Measurements from ENCODE around the gene GTF3C5.
"Not testable (repeated sequence)": the region's sequence is repeated elsewhere in the genome, so short reads cannot be mapped to it uniquely, and the experiment has no call there.

Gene GTF3C5

DNA sequence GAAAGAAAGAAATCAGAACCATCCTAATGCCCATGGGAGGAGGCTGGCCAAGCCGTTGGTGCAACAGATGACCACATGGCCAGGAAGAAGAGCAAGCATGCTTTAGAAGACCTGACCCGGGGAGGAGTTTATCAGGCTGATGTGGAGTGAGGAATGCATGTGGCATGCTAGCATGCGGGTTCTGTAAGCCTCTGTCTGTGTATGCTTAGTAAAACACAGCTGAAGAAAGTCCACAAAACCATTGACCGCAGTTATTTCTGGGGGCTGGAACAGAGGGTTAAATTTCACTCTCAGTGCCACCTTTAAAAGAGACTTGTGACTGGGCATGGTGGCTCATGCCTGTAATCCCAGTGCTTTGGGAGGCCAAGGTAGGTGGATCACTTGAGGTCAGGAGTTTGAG, 33.2 kb upstream of the GTF3C5 start:
- FAIRE-seq: no peak

DNA sequence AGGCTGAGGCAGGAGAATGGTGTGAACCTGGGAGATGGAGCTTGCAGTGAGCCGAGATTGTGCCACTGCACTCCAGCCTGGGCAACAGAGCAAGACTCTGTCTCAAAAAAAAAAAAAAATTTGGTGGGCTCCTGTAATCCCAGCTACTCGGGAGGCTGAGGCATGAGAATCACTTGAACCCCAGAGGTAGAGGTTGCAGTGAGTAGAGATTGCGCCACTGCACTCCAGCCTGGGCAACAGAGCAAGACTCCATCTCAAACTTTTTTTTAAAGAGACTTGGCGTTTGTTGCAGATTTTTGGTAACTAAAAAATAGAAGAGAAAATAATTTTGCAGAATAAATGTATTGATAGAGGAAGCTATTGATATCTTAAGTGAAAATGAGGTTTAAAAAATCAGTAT, 32.6 kb upstream of the GTF3C5 start:
- FAIRE-seq: not testable (repeated sequence)

GRCh38 chr9:132998831-132999635, 31.8 kb upstream of the GTF3C5 start:
- no peak for FAIRE-seq

GRCh38 chr9:133002147-133003070, 28.4 kb upstream of the GTF3C5 start:
- FAIRE-seq: no peak

DNA sequence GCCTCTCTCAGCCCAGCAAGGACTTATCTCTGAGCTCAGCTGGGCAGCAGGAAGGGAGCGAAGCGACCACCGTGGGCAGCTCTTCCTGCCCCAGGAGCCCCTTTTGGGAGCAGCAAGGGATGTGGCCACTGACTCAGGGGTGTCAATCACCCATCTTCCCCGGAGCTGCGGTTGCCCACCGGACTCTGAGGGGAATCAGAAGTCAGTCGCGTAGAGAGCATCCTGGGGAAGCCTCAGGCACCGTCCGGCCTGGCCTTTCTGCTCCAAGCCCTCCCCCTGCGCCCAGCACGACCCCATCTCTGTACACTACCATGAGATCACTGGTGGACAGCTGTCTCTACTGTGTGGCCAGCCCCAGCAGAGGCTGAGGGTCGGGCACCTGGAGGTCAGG, 27.7 kb upstream of the GTF3C5 start:
- no peak for FAIRE-seq

GRCh38 chr9:133003671-133004090, 27.1 kb upstream of the GTF3C5 start:
- no peak for FAIRE-seq

- FAIRE-seq: no peak
These were observed 26.5 kb upstream of the GTF3C5 start for GRCh38 chr9:133004091-133004998.

DNA sequence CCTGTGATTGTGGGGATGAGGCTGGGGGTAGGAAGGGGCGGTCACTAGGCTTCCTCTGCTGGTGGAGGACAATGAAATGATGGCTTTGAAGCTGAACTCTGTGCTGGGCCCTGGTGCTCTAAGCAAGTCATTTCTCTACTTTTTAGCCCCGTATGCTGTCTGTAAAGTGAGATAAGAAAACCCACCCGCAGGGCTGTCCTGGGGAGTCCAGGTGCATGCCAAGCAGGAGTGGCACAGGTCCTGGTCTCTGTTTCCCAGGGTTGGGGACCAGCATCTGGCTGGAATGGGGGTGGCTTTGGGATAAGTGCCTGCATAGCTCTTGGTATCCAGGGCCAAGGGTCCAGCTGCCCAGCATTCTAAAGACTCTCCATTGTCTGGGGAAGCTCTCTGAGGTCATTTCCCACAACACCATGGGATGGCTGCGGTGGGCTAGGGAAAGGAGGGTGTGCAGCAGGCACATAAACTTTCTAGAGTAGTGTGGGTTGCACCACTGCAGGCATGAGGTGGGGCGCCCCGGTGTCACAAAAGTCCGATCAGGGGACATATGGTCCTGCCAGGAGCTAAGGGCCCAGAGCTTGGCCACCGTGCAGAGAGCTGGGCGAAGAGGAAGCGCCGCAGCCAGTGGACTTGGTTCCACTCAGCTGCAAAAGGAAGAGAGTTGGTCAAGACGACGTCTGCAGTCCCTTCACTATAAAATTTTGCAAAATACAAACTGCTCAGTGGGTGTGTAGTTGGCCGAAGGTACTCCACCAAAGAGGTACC, 25.6 kb upstream of the GTF3C5 start:
- FAIRE-seq: no peak

DNA sequence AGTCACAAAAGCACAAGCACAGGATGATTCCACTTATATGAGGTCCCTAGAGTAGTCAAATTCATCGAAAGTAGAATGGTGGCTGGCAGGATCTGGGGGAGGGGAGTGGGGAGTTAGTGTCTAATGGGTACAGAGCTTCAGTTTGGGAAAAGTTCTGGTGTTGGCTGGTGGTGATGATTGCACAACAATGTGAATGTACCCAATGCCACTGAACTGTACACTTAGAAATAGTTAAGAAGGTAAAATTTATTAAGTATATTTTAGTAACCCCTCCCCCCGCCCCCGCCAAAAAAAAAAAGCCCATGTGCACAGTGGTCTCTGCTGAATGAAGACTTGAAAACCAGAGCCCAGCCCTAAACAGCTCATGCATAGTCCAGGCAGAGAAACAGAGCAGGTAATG, 24.8 kb upstream of the GTF3C5 start:
- FAIRE-seq: no peak

GRCh38 chr9:133006731-133007352, 24.0 kb upstream of the GTF3C5 start:
- no peak for FAIRE-seq

DNA sequence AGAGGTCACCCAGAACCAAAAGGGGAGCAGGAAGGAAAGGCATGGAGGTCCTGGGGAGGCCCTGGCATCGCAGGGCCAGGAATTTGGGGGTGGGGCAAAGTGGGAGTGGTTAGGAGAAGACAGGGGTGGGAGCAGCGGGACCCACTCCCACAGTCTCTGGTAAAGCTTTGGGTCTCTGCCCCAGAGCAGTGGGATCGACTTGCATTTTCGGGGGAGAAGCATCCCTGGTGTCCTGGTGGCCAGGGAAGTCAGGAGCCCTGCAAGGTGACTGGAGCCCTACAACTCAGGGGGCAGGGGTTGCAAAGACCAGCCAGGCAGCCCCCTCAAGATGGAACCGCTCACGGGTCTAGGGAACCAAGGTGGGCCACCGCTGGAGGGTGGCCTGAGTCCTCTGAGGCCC, 22.4 kb upstream of the GTF3C5 start:
- no peak for FAIRE-seq

DNA sequence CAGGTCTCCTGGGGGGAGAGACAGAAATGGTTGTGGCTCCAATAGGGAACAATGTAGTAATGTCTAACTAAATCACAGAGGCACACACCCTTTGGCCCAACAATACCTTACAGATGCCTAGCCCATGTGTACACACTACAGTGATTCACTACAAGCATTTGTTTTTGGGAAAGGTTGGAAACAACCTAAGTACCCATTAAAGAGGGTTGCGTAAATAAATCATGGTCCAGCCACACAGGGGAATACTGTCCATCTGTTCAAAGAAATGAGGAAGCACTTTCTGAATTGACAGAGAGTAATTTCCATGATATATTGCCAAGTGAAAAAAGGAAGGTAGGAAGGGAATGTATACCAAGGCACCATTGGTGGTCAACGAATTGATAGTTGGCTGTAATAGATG, 22.0 kb upstream of the GTF3C5 start:
- no peak for FAIRE-seq

DNA sequence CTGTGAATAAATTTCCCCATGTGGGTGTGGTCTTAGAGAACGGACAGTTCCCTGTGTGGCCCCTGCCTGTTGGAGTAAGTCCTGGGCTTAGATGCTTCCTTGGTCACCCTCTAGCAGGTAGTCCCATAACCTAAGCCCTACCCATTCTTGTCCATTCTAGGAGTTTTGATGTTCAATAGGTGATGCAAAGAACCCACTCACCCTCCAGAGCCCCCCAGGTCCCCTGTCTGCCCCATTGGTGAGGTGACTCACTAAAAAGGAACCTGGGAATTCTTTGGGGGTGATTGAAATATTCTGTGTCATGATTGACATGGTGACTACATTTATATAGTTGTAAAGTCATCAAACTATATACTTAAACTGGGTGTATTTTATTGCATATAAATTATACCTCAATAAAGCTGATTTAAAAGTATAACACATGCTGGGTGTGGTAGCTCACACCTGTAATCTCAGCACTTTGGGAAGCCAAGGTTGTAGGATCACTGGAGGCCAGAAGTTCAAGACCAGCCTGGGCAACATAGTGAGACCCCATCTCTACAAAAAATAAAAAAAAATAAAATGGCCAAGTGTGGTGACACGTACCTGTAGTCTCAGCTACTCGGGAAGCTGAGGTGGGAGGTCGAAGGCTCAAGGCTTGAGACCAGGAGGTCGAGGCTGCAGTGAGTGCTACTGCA, 20.8 kb upstream of the GTF3C5 start:
- FAIRE-seq: no peak

- FAIRE-seq: no peak
These were observed 16.1 kb upstream of the GTF3C5 start for GRCh38 chr9:133014696-133015095.

DNA sequence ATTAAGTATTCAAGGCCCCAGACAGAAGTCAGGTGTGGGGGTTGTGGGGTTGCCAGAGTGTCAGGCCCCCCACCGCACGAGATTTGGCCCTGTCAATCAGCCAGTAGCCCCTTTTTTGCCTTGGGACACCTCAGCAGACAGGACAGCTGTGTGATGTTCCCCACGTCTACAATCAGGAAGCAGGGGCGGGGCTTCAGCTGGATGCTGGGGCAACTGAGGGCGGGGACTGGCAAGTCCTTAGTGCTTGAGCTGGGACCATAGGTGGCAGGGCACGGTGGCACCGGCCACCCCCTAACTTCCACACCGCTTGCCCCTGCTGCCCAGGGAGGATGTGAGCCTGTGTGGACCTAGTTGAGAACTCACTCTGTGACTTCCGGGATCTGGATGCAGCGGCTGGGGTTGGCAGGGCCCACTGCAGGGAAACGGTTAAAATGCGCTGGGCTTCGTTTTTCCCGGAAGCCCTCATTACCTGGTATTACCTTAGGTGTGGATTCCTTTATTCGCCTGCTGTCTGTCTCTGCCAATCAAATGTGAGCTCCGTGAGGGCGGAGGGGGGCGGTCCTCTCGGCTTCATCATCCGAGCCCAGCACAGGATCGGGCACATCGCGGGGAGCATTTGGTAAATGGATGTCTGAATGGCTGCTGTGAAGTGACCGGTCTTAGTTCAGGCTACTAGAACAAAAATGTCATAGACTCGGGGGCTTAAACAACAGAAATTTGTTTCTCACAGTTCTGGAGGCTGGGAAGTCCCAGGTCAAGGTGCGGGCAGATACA, 7.5 kb upstream of the GTF3C5 start:
- no peak for FAIRE-seq

DNA sequence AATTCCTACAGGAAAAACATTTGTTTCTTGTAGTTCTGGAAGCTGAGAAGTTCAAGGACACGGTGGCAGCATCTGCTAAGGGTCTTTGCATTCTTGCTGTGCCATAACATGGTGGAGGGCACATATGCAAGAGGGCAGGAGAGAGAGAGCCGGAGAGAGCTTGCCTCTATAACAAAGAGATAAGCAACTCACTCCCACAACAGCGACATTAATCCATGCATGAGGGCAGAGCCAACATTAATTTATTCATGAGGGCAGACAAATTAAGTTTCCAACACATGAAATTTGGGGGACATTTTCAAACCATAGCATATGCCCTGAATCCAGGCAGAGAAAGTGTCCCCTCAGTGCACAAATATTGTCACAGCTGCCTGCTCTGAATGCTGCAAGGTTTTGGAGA, 4.4 kb upstream of the GTF3C5 start:
- no peak for FAIRE-seq

DNA sequence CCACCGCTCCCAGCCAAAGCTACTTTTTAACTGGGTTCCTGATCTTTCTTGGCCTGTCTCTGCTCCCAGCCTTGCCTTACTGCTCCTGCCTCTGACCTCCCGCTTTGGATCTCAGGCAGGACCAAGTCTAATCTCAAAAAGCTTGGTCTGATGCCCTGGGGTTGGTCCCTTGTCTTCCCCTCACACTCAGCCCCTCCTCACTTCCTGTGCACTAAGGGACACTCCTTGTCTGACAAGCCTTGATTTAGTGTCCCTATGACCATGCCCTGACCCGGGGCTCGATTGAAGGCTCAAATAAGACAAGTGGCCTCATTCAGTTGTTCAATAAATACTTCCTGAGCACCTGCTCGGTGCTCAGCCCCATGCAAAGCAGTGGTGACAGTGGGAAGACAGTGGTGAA, 3.7 kb upstream of the GTF3C5 start:
- no peak for FAIRE-seq

- FAIRE-seq: no peak
These were observed 2.6 kb upstream of the GTF3C5 start for GRCh38 chr9:133028221-133028620.

DNA sequence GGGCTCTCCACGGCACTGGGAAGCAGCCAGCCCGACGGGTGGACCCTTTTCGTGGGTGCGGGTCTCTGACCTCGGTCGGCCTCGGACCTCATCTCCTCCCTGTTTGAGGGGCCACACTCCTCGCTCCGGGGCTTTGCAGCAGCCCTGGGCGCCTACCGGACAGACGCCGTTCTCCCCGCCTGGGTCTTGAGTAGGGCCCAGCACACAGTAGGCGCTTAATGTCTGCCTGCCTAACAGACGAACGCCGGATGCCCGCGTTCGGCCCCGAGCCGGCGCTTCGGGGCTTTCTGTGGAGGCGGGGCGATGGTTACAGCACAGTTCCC, 842 bp upstream of the GTF3C5 start:
- FAIRE-seq: no peak

GRCh38 chr9:133031130-133031422, 279 bp downstream of the GTF3C5 start:
- no peak for FAIRE-seq

DNA sequence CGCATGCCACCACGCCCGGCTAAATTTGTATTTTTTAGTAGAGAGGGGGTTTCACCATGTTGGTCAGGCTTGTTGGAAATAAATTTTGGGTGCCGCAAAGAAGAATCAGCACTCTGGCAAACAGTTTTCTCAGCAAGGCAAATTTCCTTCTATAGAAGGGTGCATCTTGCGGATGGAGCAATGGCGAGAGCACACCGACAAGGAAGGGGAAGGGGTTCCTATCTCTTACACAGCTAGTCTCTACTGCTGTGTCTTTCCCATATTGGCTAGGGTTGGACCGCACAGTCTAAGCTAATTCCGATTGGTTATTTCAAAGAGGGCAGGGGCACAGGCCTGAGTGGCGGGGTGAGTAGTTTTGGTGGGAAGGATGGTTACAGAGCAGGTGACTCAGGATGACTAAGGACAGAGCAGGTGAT, 707 bp downstream of the GTF3C5 start:
- FAIRE-seq: no peak

All from TTC549 (cell line).